ENCODE measurements around the gene ATP10A. TPM values are rescaled to one million over a fixed set of nuclear protein-coding genes. Genes with fewer than 3 reads are reported as not detected.

Gene ATP10A
- total RNA-seq, 1 experiment from 2014 or later, result 2.5 TPM

GRCh38 chr15:25738171-25738965 is 124.8 kb downstream of the ATP10A start:
- DNase-seq (ENCODE audit: low read depth), result no peak

- DNase-seq (ENCODE audit: low read depth), result no peak
These were observed 125.9 kb downstream of the ATP10A start for GRCh38 chr15:25737218-25737643.

- DNase-seq (ENCODE audit: low read depth), result no peak
These were observed 126.7 kb downstream of the ATP10A start for GRCh38 chr15:25736461-25736860.

- DNase-seq (ENCODE audit: low read depth), result no peak
These were observed 127.4 kb downstream of the ATP10A start for GRCh38 chr15:25735550-25736384.

- no peak for DNase-seq (ENCODE audit: low read depth)
These were observed 128.3 kb downstream of the ATP10A start for GRCh38 chr15:25734680-25735355.

GRCh38 chr15:25733856-25734679 is 129.1 kb downstream of the ATP10A start:
- DNase-seq (ENCODE audit: low read depth), result no peak

GRCh38 chr15:25733036-25733855 is 129.9 kb downstream of the ATP10A start:
- DNase-seq (ENCODE audit: low read depth), result no peak

GRCh38 chr15:25732191-25732590 is 130.9 kb downstream of the ATP10A start:
- no peak for DNase-seq (ENCODE audit: low read depth)

- DNase-seq (ENCODE audit: low read depth), result no peak
These were observed 131.7 kb downstream of the ATP10A start for GRCh38 chr15:25731411-25731810.

GRCh38 chr15:25730918-25731317 is 132.2 kb downstream of the ATP10A start:
- no peak for DNase-seq (ENCODE audit: low read depth)

GRCh38 chr15:25728816-25729215 is 134.3 kb downstream of the ATP10A start:
- no peak for DNase-seq (ENCODE audit: low read depth)

GRCh38 chr15:25727867-25728600 is 135.1 kb downstream of the ATP10A start:
- DNase-seq (ENCODE audit: low read depth), result no peak

- DNase-seq (ENCODE audit: low read depth), result no peak
These were observed 136.0 kb downstream of the ATP10A start for GRCh38 chr15:25727116-25727515.

- no peak for DNase-seq (ENCODE audit: low read depth)
These were observed 137.4 kb downstream of the ATP10A start for GRCh38 chr15:25725758-25726157.

GRCh38 chr15:25724899-25725298 is 138.2 kb downstream of the ATP10A start:
- DNase-seq (ENCODE audit: low read depth), result no peak

- DNase-seq (ENCODE audit: low read depth), result no peak
These were observed 141.5 kb downstream of the ATP10A start for GRCh38 chr15:25721605-25721955.

GRCh38 chr15:25719101-25719985 is 143.8 kb downstream of the ATP10A start:
- DNase-seq (ENCODE audit: low read depth), result no peak

GRCh38 chr15:25718597-25718996 is 144.5 kb downstream of the ATP10A start:
- DNase-seq (ENCODE audit: low read depth), result no peak

GRCh38 chr15:25718169-25718536 is 145.0 kb downstream of the ATP10A start:
- DNase-seq (ENCODE audit: low read depth), result no peak
